ENCODE data around the gene DIS3L. TPM values are rescaled to one million over a fixed set of nuclear protein-coding genes. Genes with fewer than 3 reads are reported as not detected.
"Not testable (repeated sequence)": the region's sequence is repeated elsewhere in the genome, so short reads cannot be mapped to it uniquely, and the experiment has no call there.

The DIS3L gene
- total and polyA plus RNA-seq, 2 of the 4 experiments (the other 2 are of a cell fraction), result 5.1 to 14.5 TPM

DNA sequence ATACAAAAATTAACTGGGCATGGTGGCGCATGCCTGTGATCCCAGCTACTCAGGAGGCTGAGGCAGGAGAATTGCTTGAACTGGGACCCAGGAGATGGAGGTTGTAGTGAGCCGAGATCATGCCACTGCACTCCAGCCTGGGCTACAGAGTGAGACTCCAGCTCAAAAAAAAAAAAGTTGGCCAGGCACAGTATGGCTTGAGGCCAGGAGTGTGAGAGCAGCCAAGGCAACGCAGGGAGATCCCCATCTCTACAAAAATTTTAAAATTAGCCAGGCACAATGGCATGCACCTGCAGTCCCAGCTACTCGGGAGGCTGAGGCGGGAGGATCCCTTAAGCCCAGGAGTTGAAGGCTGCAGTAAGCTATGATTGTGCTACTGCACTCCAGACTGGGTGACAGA lies 55.2 kb downstream of the DIS3L start:
- ATAC-seq (ENCODE audit: low read depth); H3K27me3 ChIP-seq (ENCODE audit: control insufficient read depth, insufficient read depth, low read length); H4K5ac ChIP-seq (ENCODE audit: low read depth, low read length); H2AK5ac ChIP-seq (ENCODE audit: low read depth, low read length); H3K14ac ChIP-seq (replicated peaks; ENCODE audit: low read depth, low read length); BruUV-seq (replicated peaks); H4K91ac ChIP-seq (ENCODE audit: insufficient read depth, low read depth, low read length); H3K9me3 ChIP-seq (ENCODE audit: control insufficient read depth, insufficient read depth, low read length); H2AFZ ChIP-seq (replicated peaks; ENCODE audit: low read length, poor library complexity); H3K4me1 ChIP-seq (ENCODE audit: control insufficient read depth, insufficient read depth, low read length); H3K27ac ChIP-seq (ENCODE audit: insufficient read depth, low read length); H3K56ac ChIP-seq (ENCODE audit: extremely low read depth, insufficient read depth, low read length); intact Hi-C loops (cut with micrococcal nuclease); H3K18ac ChIP-seq (ENCODE audit: low read depth, low read length); H4K8ac ChIP-seq (ENCODE audit: low read depth in 2 of 2, low read length in 2 of 2); H3K23ac ChIP-seq (ENCODE audit: low read depth, low read length); in situ Hi-C loops (cut with MboI; ENCODE audit: low sequenced_read_pairs); DNase-seq; H3K9ac ChIP-seq (ENCODE audit: low read depth, low read length); H2BK5ac ChIP-seq (ENCODE audit: low read depth, low read length, poor library complexity, severe bottlenecking); H3K79me1 ChIP-seq (ENCODE audit: low read depth in 1 of 2, low read length in 2 of 2); dilution Hi-C loops (cut with HindIII; ENCODE audit: low sequenced_read_pairs, unreplicated experiment); H3K4me3 ChIP-seq (ENCODE audit: insufficient read depth, low read depth, low read length); H2BK120ac ChIP-seq (ENCODE audit: low read depth, low read length); H2BK15ac ChIP-seq (ENCODE audit: low read depth, low read length); H3K9me1 ChIP-seq (ENCODE audit: insufficient read depth, low read length); H2AK9ac ChIP-seq (replicated peaks; ENCODE audit: low read depth, low read length, poor library complexity); H3K4me2 ChIP-seq (ENCODE audit: low read depth, low read length); H2BK20ac ChIP-seq (ENCODE audit: low read depth, low read length); H4K20me1 ChIP-seq (ENCODE audit: insufficient read depth, low read length); H3K4ac ChIP-seq (ENCODE audit: low read depth, low read length): not testable (repeated sequence)
- peaks cover 13% of the 10 kb centered on the region for H3K36me3 ChIP-seq (ENCODE audit: control insufficient read depth, insufficient read depth, low read length)
- ChIA-PET POLR2A (ENCODE audit: unreplicated experiment) (interaction anchor here (0.5 kb wide), 1 partner anchor 42 kb away, joined by 4 read pairs; no protein-coding TSS in a partner anchor), CTCF (interaction anchor here (0.6 kb wide), 1 partner anchor 465 kb away, joined by 4 read pairs; no protein-coding TSS in a partner anchor)
- WGBS, 2 experiments (ENCODE audit: extremely low coverage in 2 of 2, insufficient read length in 1 of 2), result 83% methylated on average over 1 of the region's 5 CpGs; no CpG with 5 or more reads in 1 of the 2 experiments

Data from IMR-90 (cell line).